Measurements from ENCODE around the gene CSNK1A1. TPM values are rescaled to one million over a fixed set of nuclear protein-coding genes. Genes with fewer than 3 reads are reported as not detected.

CSNK1A1 gene
- total RNA-seq, 4 donors from 2014 or later, result 157 to 252 (median 215) TPM

- H3K27ac ChIP-seq, result no peak overlapping the region
- TF ChIP-seq CTCF (IDR thresholded peaks at IDR 0.05 in 4 of 5, conservative IDR thresholded peaks at IDR 0.05 in 1 of 5) (no peak), POLR2A (IDR thresholded peaks at IDR 0.05) (no peak)
- intact Hi-C loops (cut with DNase I; ENCODE audit: low total_unique reads), result no loop called here
- ATAC-seq, result no peak
- in situ Hi-C loops (cut with MboI; ENCODE audit: low sequenced_read_pairs in 4 of 4), result no loop called here
- DNase-seq, result peak in 1 of 2 donors; percentile 11
- H3K4me1 ChIP-seq, result peaks cover 0 to 10% of the 10 kb centered on the region in 2 donors
- no peaks in the 10 kb centered on the region for H3K36me3 ChIP-seq
- no peak overlapping the region for H3K4me3 ChIP-seq
- no peaks in the 10 kb centered on the region for H3K27me3 ChIP-seq
- H3K9me3 ChIP-seq, result no peaks in the 10 kb centered on the region
These were observed 78.8 kb downstream of the CSNK1A1 start for GRCh38 chr5:149472399-149472798.

GRCh38 chr5:149471406-149472183 lies 79.6 kb downstream of the CSNK1A1 start:
- intact Hi-C loops (cut with DNase I; ENCODE audit: low total_unique reads), result no loop called here
- no peaks in the 10 kb centered on the region for H3K27me3 ChIP-seq
- H3K36me3 ChIP-seq, result no peaks in the 10 kb centered on the region
- ATAC-seq (peak in 1 of 2 donors; percentile 16), DNase-seq (peak in 1 of 2 donors; percentile 14)
- H3K4me1 ChIP-seq, result peaks cover 5 to 14% of the 10 kb centered on the region in 2 donors
- no peak overlapping the region for H3K4me3 ChIP-seq
- no peaks in the 10 kb centered on the region for H3K9me3 ChIP-seq
- TF ChIP-seq CTCF (IDR thresholded peaks at IDR 0.05 in 4 of 5, conservative IDR thresholded peaks at IDR 0.05 in 1 of 5) (no peak), POLR2A (IDR thresholded peaks at IDR 0.05) (no peak)
- in situ Hi-C loops (cut with MboI; ENCODE audit: low sequenced_read_pairs in 4 of 4), result no loop called here
- H3K27ac ChIP-seq, result peak overlapping the region in 2 of 4 donors; percentile 0 to 11

GRCh38 chr5:149470942-149471341 lies 80.3 kb downstream of the CSNK1A1 start:
- TF ChIP-seq CTCF (IDR thresholded peaks at IDR 0.05 in 4 of 5, conservative IDR thresholded peaks at IDR 0.05 in 1 of 5) (no peak), POLR2A (IDR thresholded peaks at IDR 0.05) (no peak)
- ATAC-seq (no peak), DNase-seq (no peak)
- H3K9me3 ChIP-seq, result no peaks in the 10 kb centered on the region
- H3K27ac ChIP-seq, result no peak overlapping the region
- no peaks in the 10 kb centered on the region for H3K27me3 ChIP-seq
- in situ Hi-C loops (cut with MboI; ENCODE audit: low sequenced_read_pairs in 4 of 4), result no loop called here
- H3K4me1 ChIP-seq, result peaks cover 11 to 20% of the 10 kb centered on the region in 2 donors
- H3K36me3 ChIP-seq, result no peaks in the 10 kb centered on the region
- intact Hi-C loops (cut with DNase I; ENCODE audit: low total_unique reads), result no loop called here
- no peak overlapping the region for H3K4me3 ChIP-seq

GRCh38 chr5:149466457-149466972 lies 84.7 kb downstream of the CSNK1A1 start:
- ATAC-seq (peak; percentile 48 to 64), DNase-seq (peak in 1 of 2 donors; percentile 70)
- no peaks in the 10 kb centered on the region for H3K9me3 ChIP-seq
- H3K27me3 ChIP-seq, result no peaks in the 10 kb centered on the region
- H3K4me1 ChIP-seq, result peaks cover 24 to 31% of the 10 kb centered on the region in 2 donors
- TF ChIP-seq CTCF (IDR thresholded peaks at IDR 0.05 in 4 of 5, conservative IDR thresholded peaks at IDR 0.05 in 1 of 5) (no peak), POLR2A (IDR thresholded peaks at IDR 0.05) (peak; percentile 12 to 24)
- H3K36me3 ChIP-seq, result no peaks in the 10 kb centered on the region
- H3K4me3 ChIP-seq, result peak overlapping the region in 2 of 4 donors; percentile 6 to 16
- H3K27ac ChIP-seq, result peak overlapping the region; percentile 69 to 84 (median 80)
- in situ Hi-C loops (cut with MboI; ENCODE audit: low sequenced_read_pairs in 4 of 4), result no loop called here
- intact Hi-C loops (cut with DNase I; ENCODE audit: low total_unique reads), result no loop called here
